Measurements from ENCODE around the gene SLC9C1. TPM values are rescaled to one million over a fixed set of nuclear protein-coding genes. Genes with fewer than 3 reads are reported as not detected.
A peak's percentile ranks its signal among the peaks of the same experiment; 100 is the strongest.

SLC9C1 gene
- total RNA-seq, 8 experiments from 2014 or later: 0.05 to 0.27 TPM; not detected in 6

DNA sequence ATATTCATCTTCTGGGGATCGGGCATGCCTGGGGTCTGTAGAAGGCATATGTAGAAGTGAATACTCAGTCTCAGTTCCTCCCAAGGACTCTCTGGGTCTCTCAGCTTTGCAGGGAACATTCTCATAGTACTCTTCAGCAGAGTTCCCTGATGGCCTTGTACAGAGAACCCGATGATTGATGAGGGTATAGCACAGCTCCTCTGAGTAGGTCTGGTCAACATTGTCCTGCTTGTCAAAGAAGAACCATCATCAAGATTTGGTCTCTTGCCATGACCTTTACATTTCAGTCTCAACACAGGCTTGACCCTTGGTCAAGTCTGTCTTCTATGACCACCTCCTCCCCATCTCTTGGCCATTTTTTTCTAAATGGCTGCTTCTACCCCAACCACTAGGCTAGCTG, 170.5 kb downstream of the SLC9C1 start:
- no peak for ATAC-seq (replicated peaks in 6 of 8)
- Histone ChIP-seq H3K4me1 (replicated peaks in 1 of 2) (peaks cover 27 to 31% of the 10 kb centered on the region in 2 donors), H3K4me3 (no peak overlapping the region), H3K27ac (no peak overlapping the region)
- 79 to 100% (median 100%) methylated on average over 1 to 2 of the region's 2 CpGs; no CpG with 5 or more reads in 3 of the 10 experiments for WGBS, 10 experiments
- in situ Hi-C loops (cut with MboI; ENCODE audit: low pct_unique_long_range_greater_than_20kb in 2 of 9, low sequenced_read_pairs in 9 of 9, unreplicated experiment in 9 of 9): loop anchor here in 2 of 9 experiments (25.0 kb wide), 2 partner anchors 389 to 414 kb away; no protein-coding TSS in a partner anchor

- Histone ChIP-seq H3K27ac (no peak overlapping the region), H3K4me1 (replicated peaks in 1 of 2) (peaks cover 26 to 30% of the 10 kb centered on the region in 2 donors), H3K4me3 (no peak overlapping the region)
- in situ Hi-C loops (cut with MboI; ENCODE audit: low pct_unique_long_range_greater_than_20kb in 2 of 9, low sequenced_read_pairs in 9 of 9, unreplicated experiment in 9 of 9): loop anchor here in 2 of 9 experiments (25.0 kb wide), 2 partner anchors 389 to 414 kb away; no protein-coding TSS in a partner anchor
- no peak for ATAC-seq (replicated peaks in 6 of 8)
Measured at GRCh38 chr3:112122870-112123269, 171.1 kb downstream of the SLC9C1 start.

GRCh38 chr3:112121577-112122547, 172.2 kb downstream of the SLC9C1 start:
- H3K4me1 ChIP-seq (replicated peaks in 1 of 2): peaks cover 20 to 24% of the 10 kb centered on the region in 2 donors
- ATAC-seq (replicated peaks in 6 of 8): no peak
- H3K4me3 ChIP-seq: no peak overlapping the region
- H3K27ac ChIP-seq: no peak overlapping the region
- in situ Hi-C loops (cut with MboI; ENCODE audit: low pct_unique_long_range_greater_than_20kb in 2 of 9, low sequenced_read_pairs in 9 of 9, unreplicated experiment in 9 of 9): loop anchor here in 2 of 9 experiments (25.0 kb wide), 2 partner anchors 390 to 415 kb away; no protein-coding TSS in a partner anchor
- WGBS, 10 experiments: 38 to 100% (median 85%) methylated on average over 1 to 2 of the region's 2 CpGs

DNA sequence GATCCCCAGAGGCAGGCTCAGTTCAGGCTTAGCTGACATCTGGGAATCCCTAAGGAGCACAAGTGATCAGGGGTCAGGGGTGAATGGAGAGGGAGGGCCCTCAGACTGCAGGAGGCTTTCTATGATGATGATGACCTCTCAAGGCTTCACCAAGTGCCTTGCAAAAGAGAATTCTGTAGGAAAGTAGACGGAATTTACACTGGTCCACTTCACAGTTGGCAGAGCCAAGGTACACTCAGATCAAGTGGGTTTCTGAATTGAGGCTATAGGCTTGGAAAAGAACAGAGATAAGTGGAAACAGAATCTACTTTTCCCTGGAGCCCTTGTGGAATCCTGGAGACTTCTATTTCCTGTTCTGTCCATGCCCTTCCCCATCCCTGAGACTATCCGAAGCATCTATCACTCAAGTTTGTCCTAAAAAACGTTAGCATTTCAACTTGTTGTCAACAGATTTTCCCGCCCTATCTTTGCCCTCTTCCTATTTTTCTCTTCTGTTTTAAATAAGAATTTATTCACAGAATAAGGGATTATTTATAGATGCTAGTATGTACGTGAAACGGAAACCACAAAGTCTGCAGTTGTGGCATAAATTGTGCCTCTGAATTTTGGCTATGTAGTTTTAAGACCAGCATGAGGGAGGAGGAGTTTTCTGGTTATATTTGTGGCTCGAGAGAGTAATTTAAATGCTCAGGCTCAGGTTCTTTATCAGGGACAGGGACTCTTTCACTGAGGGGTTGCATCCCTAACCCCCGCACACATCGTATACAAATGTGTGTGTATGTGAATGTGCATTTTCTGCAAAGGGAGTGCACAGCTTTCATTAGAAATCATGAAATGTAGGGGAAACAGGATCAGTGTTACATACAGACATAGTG, 173.8 kb downstream of the SLC9C1 start:
- 41 to 87% (median 76%) methylated on average over 3 to 9 of the region's 9 CpGs for WGBS, 10 experiments
- Histone ChIP-seq H3K4me1 (replicated peaks in 1 of 2) (peaks cover 5 to 9% of the 10 kb centered on the region in 2 donors), H3K4me3 (no peak overlapping the region), H3K27ac (no peak overlapping the region)
- in situ Hi-C loops (cut with MboI; ENCODE audit: low pct_unique_long_range_greater_than_20kb in 2 of 9, low sequenced_read_pairs in 9 of 9, unreplicated experiment in 9 of 9): loop anchor here in 2 of 9 experiments (25.0 kb wide), 2 partner anchors 392 to 417 kb away; no protein-coding TSS in a partner anchor
- ATAC-seq (replicated peaks in 6 of 8): no peak

DNA sequence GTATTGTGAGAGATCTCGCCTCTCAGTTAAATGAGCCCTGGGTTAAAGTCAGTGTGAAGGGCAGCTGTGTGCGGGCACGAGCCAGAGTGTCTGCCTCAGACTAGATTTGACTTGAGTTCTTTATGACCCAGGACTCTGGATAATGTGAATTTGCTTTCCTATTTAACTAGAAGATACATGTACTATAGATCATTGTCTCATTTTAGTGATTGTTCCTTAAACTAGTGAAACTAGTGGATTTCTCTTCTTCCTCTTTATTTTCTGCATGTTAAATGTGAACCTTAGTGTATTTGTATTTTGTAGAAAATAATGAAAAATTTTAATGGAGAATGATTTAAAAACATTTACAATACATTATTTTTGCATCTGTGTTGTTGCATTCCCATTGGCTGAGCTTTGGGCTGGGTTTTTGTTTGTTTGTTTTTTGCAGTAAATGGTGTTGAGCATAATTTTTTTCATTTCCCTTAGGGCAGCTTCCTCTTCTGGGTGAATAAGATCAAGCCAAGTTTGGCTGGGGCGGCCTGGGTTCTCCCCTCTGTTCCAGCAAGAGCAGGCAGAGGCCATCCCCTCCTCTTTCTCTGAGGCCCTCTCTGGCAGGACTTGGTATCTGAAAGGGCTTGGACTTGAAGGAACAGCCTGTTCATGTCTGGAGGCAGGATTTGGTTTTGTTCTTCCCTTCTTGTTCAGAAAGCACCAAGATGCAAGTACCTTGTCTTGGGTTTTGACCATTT, 176.0 kb downstream of the SLC9C1 start:
- ATAC-seq (replicated peaks in 6 of 8): peak in 2 of 8 experiments; percentile 53 to 66
- in situ Hi-C loops (cut with MboI; ENCODE audit: low pct_unique_long_range_greater_than_20kb in 2 of 9, low sequenced_read_pairs in 9 of 9, unreplicated experiment in 9 of 9): loop anchor here in 2 of 9 experiments (25.0 kb wide), 2 partner anchors 394 to 419 kb away; no protein-coding TSS in a partner anchor
- Histone ChIP-seq H3K4me3 (no peak overlapping the region), H3K4me1 (replicated peaks in 1 of 2) (no peaks in the 10 kb centered on the region), H3K27ac (no peak overlapping the region)
- WGBS, 10 experiments: 67 to 100% (median 83%) methylated on average over 1 to 4 of the region's 4 CpGs; no CpG with 5 or more reads in 2 of the 10 experiments

GRCh38 chr3:112117415-112117814, 176.6 kb downstream of the SLC9C1 start:
- in situ Hi-C loops (cut with MboI; ENCODE audit: low pct_unique_long_range_greater_than_20kb in 2 of 9, low sequenced_read_pairs in 9 of 9, unreplicated experiment in 9 of 9): loop anchor here in 2 of 9 experiments (25.0 kb wide), 2 partner anchors 395 to 420 kb away; no protein-coding TSS in a partner anchor
- Histone ChIP-seq H3K4me3 (no peak overlapping the region), H3K27ac (no peak overlapping the region), H3K4me1 (replicated peaks in 1 of 2) (no peaks in the 10 kb centered on the region)
- WGBS, 10 experiments: 78 to 100% (median 100%) methylated on average over 1 of the region's 1 CpG; no CpG with 5 or more reads in 2 of the 10 experiments
- no peak for ATAC-seq (replicated peaks in 6 of 8)

GRCh38 chr3:112116748-112117186, 177.2 kb downstream of the SLC9C1 start:
- in situ Hi-C loops (cut with MboI; ENCODE audit: low pct_unique_long_range_greater_than_20kb in 2 of 9, low sequenced_read_pairs in 9 of 9, unreplicated experiment in 9 of 9): loop anchor here in 2 of 9 experiments (25.0 kb wide), 2 partner anchors 396 to 421 kb away; no protein-coding TSS in a partner anchor
- ATAC-seq (replicated peaks in 6 of 8): peak in 1 of 8 experiments; percentile 51
- Histone ChIP-seq H3K4me3 (no peak overlapping the region), H3K4me1 (replicated peaks in 1 of 2) (no peaks in the 10 kb centered on the region), H3K27ac (no peak overlapping the region)
- WGBS, 10 experiments: 67 to 100% (median 91%) methylated on average over 1 to 8 of the region's 13 CpGs; no CpG with 5 or more reads in 2 of the 10 experiments

DNA sequence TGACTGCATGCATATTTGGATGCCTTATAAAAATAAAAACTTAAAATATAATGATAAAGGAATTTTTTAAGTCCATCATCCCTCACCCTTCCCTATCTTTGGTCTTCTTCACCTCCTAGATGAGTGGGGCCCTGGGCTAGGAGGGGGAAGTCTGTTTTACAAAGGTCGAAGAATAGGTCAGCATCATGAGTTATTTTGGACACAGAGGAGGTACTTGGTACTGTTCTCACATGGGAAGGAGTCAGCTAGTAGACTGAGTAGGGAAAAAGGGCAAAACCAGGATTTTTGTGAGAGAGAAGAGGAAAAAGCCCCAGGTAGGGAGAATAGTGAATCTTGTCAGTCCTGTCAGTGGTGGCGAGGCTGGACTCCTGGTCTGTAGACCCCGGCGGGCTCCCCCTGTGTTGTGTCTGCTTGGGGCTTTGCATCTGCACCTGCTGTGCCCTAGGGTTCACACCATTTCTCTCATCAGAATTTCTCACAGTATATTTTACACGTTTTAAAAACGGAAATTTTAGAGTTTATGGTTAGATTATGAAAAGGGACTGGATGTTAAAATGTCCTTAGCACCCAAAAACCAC, 178.1 kb downstream of the SLC9C1 start:
- 50 to 100% (median 85%) methylated on average over 1 to 6 of the region's 6 CpGs; no CpG with 5 or more reads in 1 of the 10 experiments for WGBS, 10 experiments
- H3K27ac ChIP-seq: no peak overlapping the region
- no peak for ATAC-seq (replicated peaks in 6 of 8)
- in situ Hi-C loops (cut with MboI; ENCODE audit: low pct_unique_long_range_greater_than_20kb in 2 of 9, low sequenced_read_pairs in 9 of 9, unreplicated experiment in 9 of 9): loop anchor here in 2 of 9 experiments (25.0 kb wide), 2 partner anchors 396 to 421 kb away; no protein-coding TSS in a partner anchor
- H3K4me1 ChIP-seq (replicated peaks in 1 of 2): no peaks in the 10 kb centered on the region
- no peak overlapping the region for H3K4me3 ChIP-seq

- in situ Hi-C loops (cut with MboI; ENCODE audit: low pct_unique_long_range_greater_than_20kb in 2 of 9, low sequenced_read_pairs in 9 of 9, unreplicated experiment in 9 of 9): loop anchor here in 2 of 9 experiments (25.0 kb wide), 2 partner anchors 397 to 422 kb away; no protein-coding TSS in a partner anchor
- Histone ChIP-seq H3K27ac (no peak overlapping the region), H3K4me3 (no peak overlapping the region), H3K4me1 (replicated peaks in 1 of 2) (no peaks in the 10 kb centered on the region)
- 58 to 100% (median 92%) methylated on average over 1 to 5 of the region's 6 CpGs for WGBS, 10 experiments
- peak in 1 of 8 experiments; percentile 69 for ATAC-seq (replicated peaks in 6 of 8)
Measured at GRCh38 chr3:112115161-112115739, 178.8 kb downstream of the SLC9C1 start.

DNA sequence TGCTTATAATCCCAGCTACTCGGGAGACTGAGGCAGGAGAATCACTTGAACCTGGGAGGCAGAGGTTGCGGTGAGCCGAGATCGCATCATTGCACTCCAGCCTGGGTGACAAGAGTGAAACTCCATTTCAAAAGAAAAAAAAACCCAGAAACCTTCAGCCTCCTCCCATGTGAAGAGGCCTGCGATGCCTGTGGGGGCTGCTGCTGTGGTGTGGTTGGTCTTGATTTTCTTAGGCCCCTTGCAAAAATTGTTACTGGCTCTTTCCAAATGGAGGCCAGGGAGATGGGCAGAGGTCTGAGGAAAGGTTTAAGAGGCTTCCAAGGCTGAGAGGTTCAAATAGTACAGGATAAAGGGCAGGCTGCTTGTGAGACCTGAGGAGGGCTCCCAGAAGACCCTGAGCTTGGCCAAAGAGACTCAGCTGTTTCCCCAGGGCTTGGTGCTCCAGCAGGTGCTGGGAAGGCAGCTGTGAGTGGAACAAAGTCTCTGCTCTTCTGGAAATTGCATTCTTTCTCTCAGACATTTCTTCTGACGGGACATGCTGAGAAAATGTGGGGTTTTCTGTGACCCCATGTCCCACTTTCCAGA, 179.3 kb downstream of the SLC9C1 start:
- WGBS, 10 experiments: 86 to 100% (median 100%) methylated on average over 1 to 5 of the region's 6 CpGs; no CpG with 5 or more reads in 5 of the 10 experiments
- no peak for ATAC-seq (replicated peaks in 6 of 8)
- in situ Hi-C loops (cut with MboI; ENCODE audit: low pct_unique_long_range_greater_than_20kb in 2 of 9, low sequenced_read_pairs in 9 of 9, unreplicated experiment in 9 of 9): loop anchor here in 2 of 9 experiments (25.0 kb wide), 2 partner anchors 398 to 423 kb away; no protein-coding TSS in a partner anchor
- no peak overlapping the region for H3K4me3 ChIP-seq
- no peaks in the 10 kb centered on the region for H3K4me1 ChIP-seq (replicated peaks in 1 of 2)
- no peak overlapping the region for H3K27ac ChIP-seq
